Mucosa of gallbladder (tissue), 1 donor: ENCODE measurements around the gene SLC35E4. TPM values are rescaled to one million over a fixed set of nuclear protein-coding genes. Genes with fewer than 3 reads are reported as not detected.

Experiments
- DNase-seq: peaks from one replicate; pipeline ENCODE4 v3.0.0-alpha.2; 2020; ENCODE audit warnings: low spot score
- total RNA-seq: library from RNA; stranded (reverse); gene quantifications from one replicate; pipeline ENCODE4 v1.2.1, GENCODE V29; 2021
- donor health status: DM: no; HTN: no; CAD: no.

Gene SLC35E4
- total RNA-seq, 1 donor from 2014 or later, result 4.6 TPM

GRCh38 chr22:30691204-30691603, 55.6 kb downstream of the SLC35E4 start:
- DNase-seq, result no peak

GRCh38 chr22:30694171-30694639, 58.6 kb downstream of the SLC35E4 start:
- peak; percentile 41 for DNase-seq

- peak; percentile 21 for DNase-seq
Measured at GRCh38 chr22:30694640-30695350, 59.2 kb downstream of the SLC35E4 start, which contains the start of gene OSBP2. Gene OSBP2 (plus strand): TSS chr22:30694874. CDS start chr22:30694910, 36 bp downstream.

GRCh38 chr22:30695351-30695851, 59.8 kb downstream of the SLC35E4 start:
- no peak for DNase-seq

GRCh38 chr22:30695871-30696655, 60.5 kb downstream of the SLC35E4 start:
- DNase-seq, result no peak

Other genes starting within 250 kb of the SLC35E4 start
- 31.2 TPM for gene RNF215, start 248.4 kb upstream of the SLC35E4 start, total RNA-seq
- gene SEC14L2, start 238.8 kb upstream of the SLC35E4 start, total RNA-seq, result 35.4 TPM
- gene MTFP1, start 210.0 kb upstream of the SLC35E4 start, total RNA-seq, result 20.0 TPM
- gene SEC14L3, start 163.8 kb upstream of the SLC35E4 start, total RNA-seq, result not detected
- 0.20 TPM for gene SEC14L4, start 130.1 kb upstream of the SLC35E4 start, total RNA-seq
- 6.0 TPM for gene SEC14L6, start 89.0 kb upstream of the SLC35E4 start, total RNA-seq
- 102 TPM for gene GAL3ST1, start 61.1 kb upstream of the SLC35E4 start, total RNA-seq
- 62.6 TPM for gene PES1, start 43.9 kb upstream of the SLC35E4 start, total RNA-seq
- gene TCN2, start 28.6 kb upstream of the SLC35E4 start, total RNA-seq, result 186 TPM
- 24.2 TPM for gene DUSP18, start 32.1 kb downstream of the SLC35E4 start, total RNA-seq
- 10.4 TPM for gene OSBP2, start 59.1 kb downstream of the SLC35E4 start, total RNA-seq